Measurements from ENCODE around the gene CENPV.
"Not testable (repeated sequence)": the region's sequence is repeated elsewhere in the genome, so short reads cannot be mapped to it uniquely, and the experiment has no call there.

Gene CENPV

GRCh38 chr17:16312061-16312460 is 41.2 kb downstream of the CENPV start:
- not testable (repeated sequence) for DNase-seq

- no peak for DNase-seq
Measured at GRCh38 chr17:16306211-16306610, 47.1 kb downstream of the CENPV start.

- peak; percentile 51 for DNase-seq
Measured at GRCh38 chr17:16304830-16305229, 48.4 kb downstream of the CENPV start.

- no peak for DNase-seq
Measured at GRCh38 chr17:16302856-16303255, 50.4 kb downstream of the CENPV start.

GRCh38 chr17:16301963-16302855 is 51.1 kb downstream of the CENPV start:
- DNase-seq: no peak

GRCh38 chr17:16300554-16300953 is 52.7 kb downstream of the CENPV start:
- DNase-seq: no peak

- DNase-seq: no peak
Measured at GRCh38 chr17:16298140-16298662, 55.1 kb downstream of the CENPV start.

- no peak for DNase-seq
Measured at GRCh38 chr17:16297367-16298139, 55.7 kb downstream of the CENPV start.

GRCh38 chr17:16296072-16296471 is 57.2 kb downstream of the CENPV start:
- not testable (repeated sequence) for DNase-seq

- DNase-seq: no peak
Measured at GRCh38 chr17:16294560-16294959, 58.7 kb downstream of the CENPV start.

- DNase-seq: no peak
Measured at GRCh38 chr17:16293931-16294330, 59.3 kb downstream of the CENPV start.

Data from HCEC 1CT (cell line).